Caki2 (cell line): ENCODE data around the gene IPO4. TPM values are rescaled to one million over a fixed set of nuclear protein-coding genes. Genes with fewer than 3 reads are reported as not detected.
"Not testable (repeated sequence)": the region's sequence is repeated elsewhere in the genome, so short reads cannot be mapped to it uniquely, and the experiment has no call there.

Source experiments
- DNase-seq: peaks from one replicate; pipeline ENCODE4 v3.0.0-alpha.2; 2015; ENCODE audit warnings: low read depth
- in situ Hi-C: cut with HindIII; loops from 2 replicates; pipeline ENCODE4 v1.10.0; 2016; ENCODE audit warnings: low sequenced_read_pairs, low pct_unique_long_range_greater_than_20kb, mixed read lengths
- total RNA-seq: library from RNA; depleted of rRNA; stranded (reverse); fragments of >200 nt; shearing (Covaris generic); gene quantifications from 2 replicates; pipeline ENCODE4 v1.2.3, GENCODE V29; 2014; ENCODE audit warnings: low replicate concordance

Gene IPO4
- total RNA-seq, 1 experiment from 2014 or later = 32.7 TPM

- in situ Hi-C loops, DNase-seq: not testable (repeated sequence)
Measured at GRCh38 chr14:24222987-24223386, 34.4 kb upstream of the IPO4 start.

GRCh38 chr14:24219521-24219920 is 30.9 kb upstream of the IPO4 start:
- in situ Hi-C loops = no loop called here

GRCh38 chr14:24219080-24219479 is 30.5 kb upstream of the IPO4 start:
- no peak for DNase-seq
- in situ Hi-C loops = no loop called here

More at GRCh38 chr14:24219521-24219920, 30.9 kb upstream of the IPO4 start:
- DNase-seq = no peak

- DNase-seq, in situ Hi-C loops: not testable (repeated sequence)
Measured at GRCh38 chr14:24216876-24217275, 28.3 kb upstream of the IPO4 start.

- in situ Hi-C loops = no loop called here
- DNase-seq = no peak
Measured at GRCh38 chr14:24216345-24216699, 27.7 kb upstream of the IPO4 start.

GRCh38 chr14:24215495-24216344 is 27.1 kb upstream of the IPO4 start, which contains the start of gene MDP1:
Gene MDP1 (minus strand): TSS chr14:24216066. CDS start chr14:24215955, 111 bp downstream.
- peak; percentile 84 for DNase-seq
- in situ Hi-C loops = no loop called here

GRCh38 chr14:24213866-24214662 is 25.4 kb upstream of the IPO4 start:
- in situ Hi-C loops = no loop called here

GRCh38 chr14:24212924-24213865 is 24.6 kb upstream of the IPO4 start, which contains the start of gene CHMP4A:
Gene CHMP4A (minus strand): TSS chr14:24213488. CDS start chr14:24213439, 49 bp downstream.
- in situ Hi-C loops = no loop called here

More at GRCh38 chr14:24213866-24214662, 25.4 kb upstream of the IPO4 start:
- no peak for DNase-seq

GRCh38 chr14:24211311-24211710 is 22.7 kb upstream of the IPO4 start:
- no peak for DNase-seq
- in situ Hi-C loops = no loop called here

More at GRCh38 chr14:24212924-24213865, 24.6 kb upstream of the IPO4 start, which contains the start of gene CHMP4A:
- DNase-seq = peak; percentile 97

GRCh38 chr14:24207625-24208024 is 19.0 kb upstream of the IPO4 start:
- in situ Hi-C loops = no loop called here

GRCh38 chr14:24207104-24207551 is 18.5 kb upstream of the IPO4 start:
- in situ Hi-C loops = no loop called here
- no peak for DNase-seq

More at GRCh38 chr14:24207625-24208024, 19.0 kb upstream of the IPO4 start:
- no peak for DNase-seq

- DNase-seq = no peak
- in situ Hi-C loops = no loop called here
Measured at GRCh38 chr14:24206260-24207103, 17.9 kb upstream of the IPO4 start.

- DNase-seq = no peak
- in situ Hi-C loops = no loop called here
Measured at GRCh38 chr14:24204163-24205146, 15.8 kb upstream of the IPO4 start.

- in situ Hi-C loops, DNase-seq: not testable (repeated sequence)
Measured at GRCh38 chr14:24203249-24203886, 14.8 kb upstream of the IPO4 start.

- not testable (repeated sequence) for DNase-seq
Measured at GRCh38 chr14:24202538-24202937, 13.9 kb upstream of the IPO4 start.

More at GRCh38 chr14:24202538-24202937, 13.9 kb upstream of the IPO4 start:
- in situ Hi-C loops = not testable (repeated sequence)
